IMR-90 (cell line): ENCODE measurements around the gene INSL3. TPM values are rescaled to one million over a fixed set of nuclear protein-coding genes. Genes with fewer than 3 reads are reported as not detected.

Experiments used
- ATAC-seq: fragments of 200-7000 bp; cut with Tn5 transposase; 2 replicates; pipeline ENCODE4 v1.9.1; 2020; ENCODE audit warnings: low read depth, mild to moderate bottlenecking, moderate library complexity
- BruUV-seq: library from RNA; stranded (reverse); fragments of 400-500 nt; replicated peaks from 2 replicates; lab custom pipeline; 2021; lab: Mats Ljungman, UMichigan
- CTCF ChIA-PET: fragments of 300-600 bp; formaldehyde crosslinking; extraction: SDS; loops from one replicate; lab custom pipeline; 2021; ENCODE audit warnings: antibody characterized with exemption; lab: Yijun Ruan, JAX
- POLR2A ChIA-PET: fragments of 300-600 bp; sonication (Branson Sonifier 250); formaldehyde crosslinking; loops from one replicate; lab custom pipeline; 2022; ENCODE audit warnings: antibody characterized with exemption; ENCODE audit not compliant: unreplicated experiment; lab: Charles Lee
- DNase-seq: peaks from one replicate; pipeline ENCODE4 v3.0.0; 2013
- H2AFZ ChIP-seq: replicated peaks from 2 replicates; pipeline ENCODE3; 2013; ENCODE audit warnings: low read length, mild to moderate bottlenecking; ENCODE audit not compliant: poor library complexity
- H2AK5ac ChIP-seq: 2 replicates; pipeline ENCODE4 v1.6.1; 2013; ENCODE audit warnings: low read depth, low read length, inconsistent platforms
- H2AK9ac ChIP-seq: replicated peaks from 2 replicates; pipeline ENCODE3; 2013; ENCODE audit warnings: mild to moderate bottlenecking, low read depth, low read length, moderate library complexity; ENCODE audit not compliant: poor library complexity
- H2BK120ac ChIP-seq: 2 replicates; pipeline ENCODE4 v1.6.1; 2013; ENCODE audit warnings: low read depth, low read length, inconsistent platforms
- H2BK15ac ChIP-seq: 3 replicates; pipeline ENCODE4 v1.6.1; 2013; ENCODE audit warnings: low read depth, low read length, inconsistent platforms
- H2BK20ac ChIP-seq: 2 replicates; pipeline ENCODE4 v1.6.1; 2013; ENCODE audit warnings: low read depth, mild to moderate bottlenecking, inconsistent platforms, low read length, moderate library complexity
- H2BK5ac ChIP-seq: 2 replicates; pipeline ENCODE4 v1.6.1; 2013; ENCODE audit warnings: mild to moderate bottlenecking, low read depth, low read length, inconsistent platforms; ENCODE audit not compliant: poor library complexity, severe bottlenecking
- H3K14ac ChIP-seq: replicated peaks from 2 replicates; pipeline ENCODE4 v1.6.1; 2013; ENCODE audit warnings: low read depth, low read length, inconsistent platforms
- H3K18ac ChIP-seq: 2 replicates; pipeline ENCODE4 v1.6.1; 2013; ENCODE audit warnings: low read depth, low read length, control low read depth
- H3K23ac ChIP-seq: 2 replicates; pipeline ENCODE4 v1.6.1; 2013; ENCODE audit warnings: low read depth, low read length, inconsistent platforms
- H3K27ac ChIP-seq: 2 replicates; pipeline ENCODE4 v1.5.1; 2013; ENCODE audit warnings: mild to moderate bottlenecking, control low read depth, low read length; ENCODE audit not compliant: insufficient read depth
- H3K27me3 ChIP-seq: 2 replicates; pipeline ENCODE4 v1.6.1; 2013; ENCODE audit warnings: low read length; ENCODE audit not compliant: control insufficient read depth, insufficient read depth
- H3K36me3 ChIP-seq: 2 replicates; pipeline ENCODE4 v1.6.1; 2013; ENCODE audit warnings: low read length, mixed read lengths; ENCODE audit not compliant: control insufficient read depth, insufficient read depth
- H3K4ac ChIP-seq: 2 replicates; pipeline ENCODE4 v1.6.1; 2013; ENCODE audit warnings: low read depth, low read length, inconsistent platforms
- H3K4me1 ChIP-seq: 2 replicates; pipeline ENCODE4 v1.6.1; 2013; ENCODE audit warnings: low read length, mixed read lengths; ENCODE audit not compliant: control insufficient read depth, insufficient read depth
- H3K4me2 ChIP-seq: 2 replicates; pipeline ENCODE4 v1.6.1; 2013; ENCODE audit warnings: low read depth, mild to moderate bottlenecking, control low read depth, low read length, moderate library complexity
- H3K4me3 ChIP-seq: 2 replicates; pipeline ENCODE4 v1.5.1; 2013; ENCODE audit warnings: low read depth, mild to moderate bottlenecking, control low read depth, low read length, moderate library complexity; ENCODE audit not compliant: insufficient read depth
- H3K56ac ChIP-seq: 2 replicates; pipeline ENCODE4 v1.6.1; 2013; ENCODE audit warnings: low read length, inconsistent platforms; ENCODE audit not compliant: insufficient read depth; ENCODE audit errors: extremely low read depth
- H3K79me1 ChIP-seq, 2 experiments: 2 replicates each; pipeline ENCODE4 v1.6.1; 2013; ENCODE audit warnings: low read length in 2 of 2, inconsistent platforms in 1 of 2, low read depth in 1 of 2
- H3K9ac ChIP-seq: 2 replicates; pipeline ENCODE4 v1.6.1; 2013; ENCODE audit warnings: low read depth, low read length, control low read depth
- H3K9me1 ChIP-seq: 2 replicates; pipeline ENCODE4 v1.6.1; 2013; ENCODE audit warnings: low read length, inconsistent platforms; ENCODE audit not compliant: insufficient read depth
- H3K9me3 ChIP-seq: 2 replicates; pipeline ENCODE4 v1.6.1; 2013; ENCODE audit warnings: low read length; ENCODE audit not compliant: control insufficient read depth, insufficient read depth
- H4K20me1 ChIP-seq: 2 replicates; pipeline ENCODE4 v1.6.1; 2013; ENCODE audit warnings: low read length, inconsistent platforms; ENCODE audit not compliant: insufficient read depth
- H4K5ac ChIP-seq: 2 replicates; pipeline ENCODE4 v1.6.1; 2013; ENCODE audit warnings: mild to moderate bottlenecking, low read depth, low read length, control low read depth
- H4K8ac ChIP-seq, 2 experiments: 2 replicates each; pipeline ENCODE4 v1.6.1; 2013; ENCODE audit warnings: low read depth in 2 of 2, low read length in 2 of 2, control low read depth in 1 of 2, inconsistent platforms in 1 of 2
- H4K91ac ChIP-seq: 2 replicates; pipeline ENCODE4 v1.6.1; 2013; ENCODE audit warnings: low read depth, low read length, inconsistent platforms; ENCODE audit not compliant: insufficient read depth
- BHLHE40 ChIP-seq: fragments of 150-350 bp; IDR thresholded peaks from 2 replicates; pipeline ENCODE4 v1.6.1; 2016; ENCODE audit warnings: mild to moderate bottlenecking, low read depth, low read length
- CEBPB ChIP-seq: IDR thresholded peaks from 2 replicates; pipeline ENCODE4 v1.6.1; 2012; ENCODE audit warnings: low read depth, low read length, improper control_type of control experiment
- CHD1 ChIP-seq: IDR thresholded peaks from 2 replicates; pipeline ENCODE4 v1.6.1; 2012; ENCODE audit warnings: low read depth, low read length, improper control_type of control experiment
- CTCF ChIP-seq: conservative IDR thresholded peaks from 2 replicates; pipeline ENCODE4 v1.5.1; 2012; ENCODE audit warnings: mild to moderate bottlenecking, low read depth, low read length, improper control_type of control experiment
- FOS ChIP-seq: fragments of 150-350 bp; IDR thresholded peaks from 2 replicates; pipeline ENCODE4 v1.6.1; 2016; ENCODE audit warnings: low read depth, low read length
- MAFK ChIP-seq: IDR thresholded peaks from 2 replicates; pipeline ENCODE4 v1.6.1; 2012; ENCODE audit warnings: low read depth, low read length, improper control_type of control experiment
- MAZ ChIP-seq: IDR thresholded peaks from 2 replicates; pipeline ENCODE4 v1.6.1; 2012; ENCODE audit warnings: low read depth, mild to moderate bottlenecking, low read length, improper control_type of control experiment, moderate library complexity, borderline replicate concordance
- MXI1 ChIP-seq: IDR thresholded peaks from 2 replicates; pipeline ENCODE4 v1.6.1; 2012; ENCODE audit warnings: low read depth, mild to moderate bottlenecking, low read length, moderate library complexity, borderline replicate concordance
- NFE2L2 ChIP-seq: fragments of 150-350 bp; IDR thresholded peaks from 2 replicates; pipeline ENCODE4 v1.6.1; 2016; ENCODE audit warnings: low read depth, mild to moderate bottlenecking, low read length
- POLR2A ChIP-seq: IDR thresholded peaks from 2 replicates; pipeline ENCODE4 v1.6.1; 2012; ENCODE audit warnings: mild to moderate bottlenecking, low read depth, low read length
- RAD21 ChIP-seq: IDR thresholded peaks from 2 replicates; pipeline ENCODE4 v1.6.1; 2012; ENCODE audit warnings: low read length, improper control_type of control experiment
- RCOR1 ChIP-seq: IDR thresholded peaks from 2 replicates; pipeline ENCODE4 v1.6.1; 2012; ENCODE audit warnings: mild to moderate bottlenecking, low read length, improper control_type of control experiment; ENCODE audit not compliant: insufficient replicate concordance
- RFX5 ChIP-seq: IDR thresholded peaks from 2 replicates; pipeline ENCODE4 v1.8.0; 2012; ENCODE audit warnings: low read depth, mild to moderate bottlenecking, low read length, moderate library complexity
- SMC3 ChIP-seq: fragments of 150-350 bp; IDR thresholded peaks from 2 replicates; pipeline ENCODE4 v1.6.1; 2016; ENCODE audit warnings: low read depth, mild to moderate bottlenecking, antibody characterized with exemption, low read length, moderate library complexity
- USF2 ChIP-seq: fragments of 150-350 bp; IDR thresholded peaks from 2 replicates; pipeline ENCODE4 v1.6.1; 2017; ENCODE audit warnings: mild to moderate bottlenecking, antibody characterized with exemption, low read length, low read depth
- WGBS, 2 experiments: methylation state at CpG; one replicate each; pipeline versions ENCODE4 v1.1.5 to v1.1.7; 2013; ENCODE audit warnings: missing lambda C conversion rate in 2 of 2; ENCODE audit not compliant: insufficient read length in 1 of 2; ENCODE audit errors: extremely low coverage in 2 of 2; 5-methylcytosine and 5-hydroxymethylcytosine counted together
- dilution Hi-C: fragments of 300-500 bp; cut with HindIII; formaldehyde crosslinking; loops from one replicate; pipeline ENCODE4 v1.14.3; 2018; ENCODE audit warnings: low sequenced_read_pairs; ENCODE audit not compliant: unreplicated experiment
- in situ Hi-C: fragments of 300-500 bp; cut with MboI; formaldehyde crosslinking; loops from 3 replicates; pipeline ENCODE4 v1.14.3; 2019; ENCODE audit warnings: low sequenced_read_pairs, inconsistent platforms, mixed read lengths
- intact Hi-C: fragments of 100-400 bp; cut with micrococcal nuclease; formaldehyde crosslinking; loops from 2 replicates; pipeline ENCODE4 v1.10.0; 2022
- polyA plus RNA-seq, 3 experiments: library from polyadenylated mRNA; depleted of rRNA; stranded (reverse); fragments of >200 nt; gene quantifications; 2 replicates each; pipeline ENCODE4 v1.2.3, GENCODE V29; 2012; ENCODE audit warnings: low replicate concordance in 1 of 3
- total RNA-seq: library from RNA; depleted of rRNA; stranded (reverse); fragments of >200 nt; gene quantifications from 2 replicates; pipeline ENCODE4 v1.2.3, GENCODE V29; 2012

INSL3 gene
- total and polyA plus RNA-seq, 2 of the 4 experiments (the other 2 are of a cell fraction): not detected

GRCh38 chr19:17848595-17849292 is 27.4 kb upstream of the INSL3 start:
- no peak for DNase-seq
- H2AFZ ChIP-seq: no peak overlapping the region
- intact Hi-C loops: no loop called here
- no peak overlapping the region; a peak in 1 of 4 replicates for H4K8ac ChIP-seq
- H3K4me2 ChIP-seq: no peak overlapping the region
- H3K56ac ChIP-seq: no peak overlapping the region
- H3K4me3 ChIP-seq: no peak overlapping the region
- H3K4ac ChIP-seq: no peak overlapping the region
- H3K27ac ChIP-seq: no peak overlapping the region
- H2BK120ac ChIP-seq: no peak overlapping the region
- H3K23ac ChIP-seq: no peak overlapping the region
- ATAC-seq: no peak
- peaks cover 2% of the 10 kb centered on the region; the same call in 1 of the 2 replicates for H3K27me3 ChIP-seq
- ChIA-PET CTCF (no interaction called here), POLR2A (no interaction called here)
- in situ Hi-C loops: no loop called here
- no peak overlapping the region for H4K5ac ChIP-seq
- H2BK20ac ChIP-seq: no peak overlapping the region
- BruUV-seq: no TSS peak
- no peaks in the 10 kb centered on the region for H4K20me1 ChIP-seq
- no peak overlapping the region for H4K91ac ChIP-seq
- no peak for TF ChIP-seq RCOR1
- TF ChIP-seq SMC3: no peak
- TF ChIP-seq MXI1: no peak
- TF ChIP-seq RAD21: no peak
- no peak for TF ChIP-seq RFX5
- no peak for TF ChIP-seq CEBPB
- no peak for TF ChIP-seq CTCF
- no peak for TF ChIP-seq MAZ
- TF ChIP-seq NFE2L2: no peak
- no peak for TF ChIP-seq CHD1
- no peak for TF ChIP-seq FOS
- no peak for TF ChIP-seq USF2
- no peak for TF ChIP-seq BHLHE40
- TF ChIP-seq POLR2A: no peak
- no peak for TF ChIP-seq MAFK
- peaks cover 4% of the 10 kb centered on the region for H3K4me1 ChIP-seq
- no peaks in the 10 kb centered on the region for H3K36me3 ChIP-seq
- WGBS, 2 experiments: 95% methylated on average over 8 of the region's 14 CpGs; no CpG with 5 or more reads in 1 of the 2 experiments
- H3K9ac ChIP-seq: no peak overlapping the region
- H3K18ac ChIP-seq: no peak overlapping the region
- H3K9me1 ChIP-seq: no peaks in the 10 kb centered on the region
- H2AK9ac ChIP-seq: no peak overlapping the region
- no peaks in the 10 kb centered on the region for H3K79me1 ChIP-seq
- no peak overlapping the region for H2BK15ac ChIP-seq
- H2AK5ac ChIP-seq: no peak overlapping the region
- no peak overlapping the region for H3K14ac ChIP-seq
- H2BK5ac ChIP-seq: no peak overlapping the region
- H3K9me3 ChIP-seq: no peaks in the 10 kb centered on the region
- dilution Hi-C loops: no loop called here
